LHCN-M2 (cell line): ENCODE results near the gene MBNL1. TPM values are rescaled to one million over a fixed set of nuclear protein-coding genes. Genes with fewer than 3 reads are reported as not detected.

Experiments
- DNase-seq: peaks from one replicate; pipeline ENCODE4 v3.0.0-alpha.2; 2012; ENCODE audit warnings: low read depth
- polyA plus RNA-seq: library from polyadenylated mRNA; unstranded; fragments of >200 nt; gene quantifications from one replicate; pipeline ENCODE4 v1.2.1, GENCODE V29; 2012; ENCODE audit warnings: missing spikeins
- total RNA-seq: library from RNA; depleted of rRNA; stranded (reverse); fragments of >200 nt; gene quantifications from 2 replicates; pipeline ENCODE4 v1.2.3, GENCODE V29; 2014; rRNA removed

Gene MBNL1, protein sequence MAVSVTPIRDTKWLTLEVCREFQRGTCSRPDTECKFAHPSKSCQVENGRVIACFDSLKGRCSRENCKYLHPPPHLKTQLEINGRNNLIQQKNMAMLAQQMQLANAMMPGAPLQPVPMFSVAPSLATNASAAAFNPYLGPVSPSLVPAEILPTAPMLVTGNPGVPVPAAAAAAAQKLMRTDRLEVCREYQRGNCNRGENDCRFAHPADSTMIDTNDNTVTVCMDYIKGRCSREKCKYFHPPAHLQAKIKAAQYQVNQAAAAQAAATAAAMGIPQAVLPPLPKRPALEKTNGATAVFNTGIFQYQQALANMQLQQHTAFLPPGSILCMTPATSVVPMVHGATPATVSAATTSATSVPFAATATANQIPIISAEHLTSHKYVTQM
- total RNA-seq = 124 and 149 TPM in 2 replicates
- polyA plus RNA-seq = 25.7 TPM

DNA sequence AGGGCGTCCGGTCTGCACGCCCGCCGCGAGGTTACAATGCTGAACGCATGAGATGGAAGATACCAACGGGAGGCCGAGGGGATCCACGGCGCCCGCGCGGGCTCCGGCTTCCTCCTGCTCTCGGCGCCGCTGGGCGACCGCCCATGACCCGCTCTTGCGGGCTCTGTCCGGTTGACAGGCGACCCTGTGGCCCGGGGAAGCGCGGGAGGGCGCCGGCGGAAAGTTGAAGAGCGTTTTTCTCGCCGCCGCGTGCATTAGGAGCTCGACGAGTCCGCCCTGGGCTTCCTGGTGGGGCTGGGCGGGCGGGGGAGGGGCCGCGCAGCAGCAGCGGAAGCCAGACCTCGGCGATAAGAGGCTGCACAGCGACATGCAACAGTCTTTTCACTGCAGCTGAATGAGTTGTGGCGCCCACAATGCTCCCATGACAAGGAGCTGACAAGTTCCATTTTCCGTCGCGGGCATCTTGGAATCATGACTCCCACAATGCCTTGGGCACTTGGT lies at the start of gene MBNL1:
MBNL1 (plus strand) TSS at position 375 of the 501 bp plus-strand sequence. CDS start 31,265 bp downstream, outside the sequence.
- peak; percentile 75 for DNase-seq

DNA sequence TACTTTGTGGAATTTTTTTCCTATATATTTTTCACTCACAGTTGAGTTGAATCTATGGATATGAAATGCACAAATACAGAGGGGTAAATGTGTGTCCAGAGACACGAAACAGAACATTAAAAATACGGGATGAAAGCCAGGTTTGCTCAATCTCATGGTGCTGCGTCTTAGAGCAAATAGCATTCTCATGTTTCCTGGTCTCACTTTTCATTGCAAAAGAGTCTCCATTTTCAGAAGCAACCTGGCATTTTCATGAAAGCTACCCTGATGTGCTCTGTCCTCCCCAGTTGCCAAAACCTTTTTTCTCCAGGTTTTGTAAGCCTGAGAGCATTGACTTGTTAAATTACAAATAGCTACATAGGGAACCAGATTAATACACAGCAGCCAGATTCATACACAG lies 49.5 kb upstream of the MBNL1 start:
- DNase-seq = no peak

DNA sequence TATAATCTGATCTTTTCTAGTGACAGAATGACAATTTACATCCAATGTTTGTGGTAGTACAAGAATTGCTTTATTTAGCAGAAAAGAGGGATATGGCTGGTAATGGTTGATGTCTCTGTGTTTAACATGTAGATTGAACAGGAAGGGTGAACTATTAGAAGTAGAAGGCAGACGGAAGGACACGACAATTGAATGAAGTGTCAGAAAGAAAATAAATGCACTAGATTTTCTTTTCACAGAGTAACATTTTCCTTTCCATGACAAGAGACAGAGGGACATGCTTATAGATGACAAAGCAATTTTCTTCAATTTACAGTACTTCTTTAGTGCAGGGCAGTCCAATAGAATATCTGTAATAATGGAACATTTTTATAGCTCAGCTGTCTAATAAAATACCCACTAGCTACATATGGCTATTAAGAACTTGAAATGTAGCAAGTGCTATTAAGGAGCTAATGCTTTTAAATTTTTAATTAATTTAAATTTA lies 48.9 kb upstream of the MBNL1 start:
- DNase-seq = no peak

DNA sequence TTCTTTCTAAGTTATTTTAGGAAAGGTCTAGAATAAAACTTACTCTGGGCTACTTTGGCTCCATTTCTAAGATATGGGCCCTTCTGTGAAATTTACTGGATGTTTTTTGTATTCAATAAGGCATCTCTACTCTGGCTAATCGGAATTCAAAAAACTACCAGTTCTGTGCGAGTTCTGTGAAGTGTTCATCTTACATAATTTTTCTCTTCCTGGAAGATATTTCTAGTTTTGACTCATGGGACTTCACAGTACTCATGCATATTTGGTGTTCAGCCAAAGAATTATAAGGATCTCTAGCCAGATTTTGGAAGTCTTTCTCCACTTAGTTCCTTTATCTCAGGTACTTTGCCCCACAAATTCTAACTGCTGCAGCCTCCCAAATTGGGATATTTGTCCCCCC lies 46.4 kb upstream of the MBNL1 start:
- DNase-seq = peak; percentile 68

DNA sequence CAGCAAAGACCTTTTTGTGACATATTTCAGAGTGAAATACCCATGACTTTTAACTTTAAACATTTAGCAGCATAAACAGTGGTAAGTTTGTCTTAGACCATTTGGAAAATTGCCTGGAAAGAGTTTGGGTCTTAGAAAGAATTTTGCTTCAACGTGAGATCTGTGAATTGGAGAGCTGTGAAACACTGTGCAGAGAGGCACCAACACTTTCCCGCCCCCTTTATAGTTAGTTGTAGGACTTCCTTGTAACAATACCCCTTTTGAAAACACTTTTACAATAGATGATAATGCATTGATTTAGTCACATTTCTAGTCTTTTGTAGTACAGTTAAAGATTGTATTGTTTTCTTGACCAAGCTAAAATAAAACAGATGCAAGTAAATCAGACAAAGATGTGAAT lies 43.5 kb upstream of the MBNL1 start:
- DNase-seq = no peak

DNA sequence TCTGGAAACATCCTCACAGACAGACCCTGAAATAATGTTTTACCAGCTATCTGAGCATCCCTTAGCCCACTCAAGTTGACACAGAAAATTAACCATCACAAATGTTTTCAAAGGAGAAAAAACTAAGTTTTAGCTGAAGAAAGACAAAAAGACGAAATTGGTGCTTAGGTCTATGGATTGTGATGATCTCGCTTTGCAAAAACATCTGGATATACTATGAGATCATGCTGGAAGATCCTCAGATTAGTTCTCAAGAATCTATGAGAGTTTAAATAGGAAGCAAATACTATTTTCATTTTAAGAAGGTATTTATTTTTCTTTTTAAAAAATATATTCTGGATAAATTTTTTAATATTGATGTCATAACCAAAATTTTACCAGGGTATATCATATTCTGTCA lies 42.6 kb upstream of the MBNL1 start:
- DNase-seq = no peak

DNA sequence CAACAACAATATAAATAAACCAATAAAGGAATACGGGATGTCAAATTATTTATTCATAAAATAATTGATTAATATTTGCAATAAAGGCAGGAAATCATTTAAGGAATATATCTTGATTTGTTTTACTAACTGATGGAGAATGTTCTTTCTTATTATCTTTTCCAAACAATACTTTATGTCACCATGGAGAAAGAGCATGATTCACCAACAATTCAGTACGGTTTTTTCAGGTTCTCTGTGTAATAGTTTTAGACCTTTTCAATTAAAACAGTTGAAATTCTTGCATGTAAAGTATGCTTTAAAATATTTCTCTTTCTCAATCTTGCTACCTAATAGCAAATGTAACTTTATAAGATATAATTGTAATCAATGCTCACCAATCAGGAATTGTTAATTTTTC lies 41.7 kb upstream of the MBNL1 start:
- no peak for DNase-seq

DNA sequence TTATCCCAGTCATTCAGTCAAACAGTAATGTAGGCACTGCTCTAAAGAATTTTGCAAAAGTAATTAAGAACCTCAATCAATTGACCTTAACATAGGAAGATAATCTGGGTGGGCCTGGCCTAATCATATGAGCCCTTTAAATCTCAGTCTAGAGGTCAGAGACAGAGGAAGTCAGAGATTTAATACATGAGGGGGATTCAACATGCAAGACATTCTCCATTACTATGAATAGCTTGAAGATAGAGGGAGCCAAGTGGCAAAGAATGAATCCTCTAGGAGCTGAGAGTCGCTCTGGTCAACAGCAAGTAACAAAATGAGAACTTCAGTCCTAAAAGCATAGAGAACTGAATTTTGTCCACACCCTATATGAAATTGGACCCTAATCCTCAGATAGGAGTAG lies 39.0 kb upstream of the MBNL1 start:
- no peak for DNase-seq

DNA sequence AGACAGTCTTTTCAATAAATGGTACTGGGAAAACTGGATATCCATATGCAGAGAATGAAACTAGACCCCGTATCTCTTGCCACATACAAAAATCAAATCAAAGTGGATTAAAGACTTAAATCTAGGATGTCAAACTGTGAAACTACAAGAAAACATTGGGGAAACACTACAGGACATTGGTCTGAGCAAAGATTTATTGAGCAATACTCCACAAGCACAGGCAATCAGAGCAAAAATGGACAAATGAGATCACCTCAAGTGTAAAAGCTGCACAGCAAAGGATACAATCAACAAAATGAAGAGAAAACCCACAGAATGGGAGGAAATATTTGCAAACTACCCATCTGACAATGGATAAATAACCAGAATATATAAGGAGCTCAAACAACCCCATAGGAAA lies 38.4 kb upstream of the MBNL1 start:
- no peak for DNase-seq

DNA sequence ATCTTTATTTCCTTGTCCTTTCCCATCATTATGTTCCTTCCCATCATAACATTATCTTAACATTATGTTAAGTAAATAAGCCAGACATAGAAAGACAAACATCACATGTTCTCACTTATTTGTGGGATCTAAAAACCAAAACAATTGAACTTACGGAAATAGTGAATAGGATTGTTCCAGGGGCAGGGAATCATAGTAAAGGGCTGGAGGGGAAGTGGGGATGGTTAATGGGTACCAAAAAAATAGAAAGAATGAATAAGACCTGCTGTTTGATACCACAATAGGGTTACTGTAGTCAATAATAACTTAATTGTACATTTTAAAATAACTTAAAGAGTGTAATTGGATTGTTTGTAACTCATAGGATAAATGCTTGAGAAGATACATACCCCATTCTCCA lies 36.7 kb upstream of the MBNL1 start:
- DNase-seq = no peak

DNA sequence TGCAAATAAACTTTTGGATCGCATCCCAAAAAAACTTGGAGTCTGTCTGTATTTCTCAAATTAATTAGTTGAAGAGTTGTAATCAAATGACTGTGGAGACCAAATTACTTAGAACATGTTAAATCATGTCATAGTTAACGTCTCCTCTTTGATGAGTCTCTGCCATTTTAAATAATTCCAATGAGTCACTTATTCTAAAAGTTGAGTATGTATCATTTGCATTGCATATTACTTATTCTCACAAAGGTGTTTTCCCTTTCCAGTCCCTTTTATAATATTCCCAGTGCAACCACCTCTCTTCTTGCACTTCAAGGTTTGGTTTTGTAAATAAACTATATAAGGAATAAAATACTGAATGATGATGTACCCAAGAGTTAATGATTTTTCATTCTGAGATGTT lies 36.0 kb upstream of the MBNL1 start:
- no peak for DNase-seq

DNA sequence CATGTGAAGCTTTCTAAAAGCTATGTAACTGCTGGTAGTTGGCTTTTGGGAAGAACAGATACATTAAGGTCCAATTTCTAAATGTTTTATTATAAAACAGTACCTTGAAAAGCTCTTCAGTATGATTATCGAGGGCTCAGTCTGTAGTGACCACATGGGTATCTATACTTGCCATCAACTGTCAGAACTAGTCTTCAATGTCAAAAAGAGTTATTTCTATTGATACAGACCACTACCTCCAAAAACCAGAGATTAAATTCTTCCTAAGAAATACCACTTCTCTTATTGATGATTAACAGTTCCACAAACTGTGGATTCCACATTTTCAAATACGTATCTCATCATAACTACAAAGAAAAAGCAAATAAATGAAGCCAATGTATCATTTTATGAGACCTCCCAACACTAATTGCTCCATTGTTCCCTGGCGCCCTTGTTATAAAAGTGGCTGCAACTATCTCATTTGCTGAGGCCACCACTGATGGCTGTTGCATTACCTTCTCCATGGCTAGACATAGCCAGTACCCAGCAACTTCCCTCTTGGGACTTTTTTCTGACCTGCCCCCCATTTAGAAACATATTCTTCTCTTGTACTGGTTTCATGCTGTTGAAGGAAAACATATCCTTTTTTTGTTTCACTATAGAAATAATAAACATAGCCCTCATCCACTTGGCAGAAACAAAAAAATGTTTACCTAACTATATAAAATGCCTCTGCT lies 33.9 kb upstream of the MBNL1 start:
- no peak for DNase-seq

DNA sequence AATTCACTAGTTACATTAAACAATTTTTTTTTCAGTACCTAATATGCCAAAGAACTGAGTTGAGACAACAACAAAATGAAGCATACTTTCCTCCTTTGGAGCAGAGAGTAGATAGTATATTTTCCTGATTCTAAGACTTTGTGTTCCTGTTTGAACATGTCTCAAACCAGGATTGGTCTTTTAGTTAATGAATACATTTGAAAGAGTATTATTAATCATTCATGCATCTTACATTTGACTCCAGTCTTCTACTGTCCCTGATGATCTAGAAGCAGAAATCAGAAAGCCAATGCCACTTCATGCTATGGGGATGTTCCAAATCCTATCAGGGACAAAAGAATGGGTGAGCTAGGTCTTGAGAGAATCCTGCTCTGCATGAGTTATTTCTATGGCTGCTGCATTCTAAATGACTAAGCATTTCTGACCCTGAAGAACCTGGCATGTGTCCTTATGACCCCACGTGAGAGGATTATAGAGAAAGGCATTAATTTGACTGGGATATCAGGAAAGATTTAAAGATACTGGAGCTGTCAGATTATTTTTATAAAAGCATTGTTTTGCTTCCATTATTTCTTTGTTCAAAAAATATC lies 32.9 kb upstream of the MBNL1 start:
- peak; percentile 70 for DNase-seq

DNA sequence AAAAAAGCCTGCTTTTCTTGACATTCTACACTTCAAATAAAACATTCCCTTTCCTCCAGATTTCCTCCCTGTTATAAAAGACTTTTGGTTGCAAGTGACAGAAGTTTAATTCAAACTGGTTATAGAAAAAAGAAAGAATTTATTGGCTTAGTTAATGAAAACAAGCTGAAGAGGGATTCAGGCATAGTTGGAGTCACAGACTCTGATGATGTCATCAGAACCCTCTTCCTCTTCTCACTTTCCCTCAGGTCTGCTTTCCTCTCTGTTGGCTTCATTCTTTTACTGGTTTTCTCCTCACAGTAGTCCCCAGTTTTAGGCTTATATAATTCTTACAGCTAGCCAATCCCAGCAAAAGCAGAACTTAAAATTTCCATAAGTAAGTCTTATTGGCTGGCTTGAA lies 32.0 kb upstream of the MBNL1 start:
- no peak for DNase-seq

DNA sequence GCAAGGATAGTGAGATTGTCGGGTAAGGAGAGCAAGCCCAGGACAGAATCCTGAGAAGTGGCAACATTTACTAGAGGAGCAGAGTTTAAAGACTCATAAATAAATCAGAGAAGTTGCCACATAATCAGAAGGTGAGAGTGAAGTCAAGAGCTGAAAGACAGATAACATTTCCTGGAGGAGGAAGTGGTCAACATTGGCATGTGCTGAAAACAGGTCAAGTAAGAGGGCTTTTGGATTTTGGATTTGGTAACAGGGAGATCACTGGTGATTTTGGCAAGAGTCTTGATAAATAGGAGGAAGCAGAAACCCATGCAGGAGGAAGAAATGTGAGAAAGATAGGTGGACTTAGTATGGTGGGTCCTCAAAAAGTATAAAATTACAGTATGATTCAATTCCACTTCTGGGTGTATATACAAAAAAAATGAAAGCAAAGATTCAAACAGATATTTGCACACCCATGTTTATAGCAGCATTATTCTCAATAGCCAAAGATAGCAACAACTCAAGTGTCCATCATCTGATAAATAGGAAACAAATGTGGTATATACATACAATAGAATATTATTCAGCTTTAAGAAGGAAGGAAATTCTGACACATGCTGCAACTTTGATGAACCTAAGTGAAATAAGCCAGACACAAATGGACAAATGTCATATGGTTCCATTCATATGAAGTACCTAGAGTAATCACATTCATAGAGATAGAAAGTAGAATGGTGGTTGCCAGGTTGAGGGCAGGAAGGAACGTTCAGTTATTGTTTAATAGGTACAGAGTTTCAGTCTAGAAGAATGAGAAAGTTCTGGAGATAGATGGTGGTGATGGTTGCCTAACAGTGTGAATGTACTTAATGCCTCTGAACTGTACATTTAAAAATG lies 27.3 kb upstream of the MBNL1 start:
- DNase-seq = no peak

DNA sequence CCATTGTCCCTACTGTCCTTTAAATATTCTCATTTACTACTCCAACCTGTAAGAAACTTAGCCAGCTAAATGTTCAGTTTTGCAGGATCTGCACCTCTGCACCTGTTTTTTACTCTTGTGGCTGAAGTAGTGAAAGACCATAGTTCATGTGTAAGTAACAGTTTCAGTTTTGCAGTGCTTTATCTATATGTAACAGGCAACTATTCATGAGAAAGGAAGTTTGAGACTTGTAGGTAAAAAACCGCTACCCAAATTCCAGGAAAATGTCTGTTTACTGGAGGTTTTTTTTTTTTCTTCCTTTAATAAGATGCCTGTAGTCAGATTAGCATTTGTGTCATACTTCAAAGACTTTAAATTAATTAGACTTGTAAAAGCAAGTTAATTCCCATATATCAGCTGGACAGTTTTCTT lies 25.4 kb upstream of the MBNL1 start:
- DNase-seq = no peak

DNA sequence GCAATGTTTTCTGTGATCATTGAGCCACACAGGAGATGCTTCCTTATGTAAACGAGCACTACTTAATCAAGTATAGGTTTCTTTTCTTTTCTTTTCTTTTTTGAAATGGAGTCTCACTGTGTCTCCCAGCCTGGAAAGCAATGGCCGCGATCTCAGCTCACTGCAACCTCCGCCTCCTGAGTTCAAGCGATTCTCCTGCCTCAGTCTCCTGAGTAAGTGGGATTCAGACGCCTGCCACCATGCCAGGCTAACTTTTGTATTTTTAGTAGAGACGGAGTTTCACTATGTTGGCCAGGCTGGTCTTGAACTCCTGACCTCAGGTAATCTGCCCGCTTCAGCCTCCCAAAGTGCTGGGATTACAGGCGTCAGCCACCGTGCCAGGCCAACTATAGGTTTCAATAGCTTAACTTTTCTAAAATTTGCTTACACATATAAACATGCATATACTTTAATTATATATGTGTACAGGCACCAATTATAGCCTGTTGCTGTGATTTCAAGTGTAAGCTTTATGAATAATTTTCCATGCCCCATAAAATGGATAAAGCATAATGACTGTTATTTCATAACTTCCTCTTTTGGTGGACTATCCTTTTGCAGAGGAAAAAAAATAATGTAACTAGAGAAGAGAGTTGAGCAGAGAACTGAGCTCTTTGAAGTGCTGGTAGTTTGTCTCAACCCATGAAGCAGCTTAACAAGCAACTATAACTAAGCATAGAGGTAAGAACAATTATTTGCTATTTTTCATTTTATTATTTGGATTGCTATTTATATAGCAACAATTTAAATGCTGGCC lies 24.8 kb upstream of the MBNL1 start:
- no peak for DNase-seq

DNA sequence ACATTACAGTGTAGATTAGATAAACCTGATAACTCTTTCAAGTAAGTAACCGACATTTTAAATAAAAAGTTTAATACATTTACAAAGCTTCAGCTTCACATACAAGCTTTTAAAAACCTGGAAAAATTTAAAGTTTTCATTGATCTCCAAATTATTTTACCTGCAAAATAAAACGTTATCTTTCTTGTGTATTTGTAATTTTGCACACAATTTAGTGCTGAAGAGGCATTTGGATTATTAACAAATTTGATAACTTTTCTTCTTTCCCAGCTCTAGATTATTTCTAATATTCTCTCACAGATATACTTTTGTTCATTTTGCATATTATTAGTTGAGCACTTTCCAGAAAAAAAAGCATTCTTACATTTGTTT lies 24.2 kb upstream of the MBNL1 start:
- DNase-seq = no peak

DNA sequence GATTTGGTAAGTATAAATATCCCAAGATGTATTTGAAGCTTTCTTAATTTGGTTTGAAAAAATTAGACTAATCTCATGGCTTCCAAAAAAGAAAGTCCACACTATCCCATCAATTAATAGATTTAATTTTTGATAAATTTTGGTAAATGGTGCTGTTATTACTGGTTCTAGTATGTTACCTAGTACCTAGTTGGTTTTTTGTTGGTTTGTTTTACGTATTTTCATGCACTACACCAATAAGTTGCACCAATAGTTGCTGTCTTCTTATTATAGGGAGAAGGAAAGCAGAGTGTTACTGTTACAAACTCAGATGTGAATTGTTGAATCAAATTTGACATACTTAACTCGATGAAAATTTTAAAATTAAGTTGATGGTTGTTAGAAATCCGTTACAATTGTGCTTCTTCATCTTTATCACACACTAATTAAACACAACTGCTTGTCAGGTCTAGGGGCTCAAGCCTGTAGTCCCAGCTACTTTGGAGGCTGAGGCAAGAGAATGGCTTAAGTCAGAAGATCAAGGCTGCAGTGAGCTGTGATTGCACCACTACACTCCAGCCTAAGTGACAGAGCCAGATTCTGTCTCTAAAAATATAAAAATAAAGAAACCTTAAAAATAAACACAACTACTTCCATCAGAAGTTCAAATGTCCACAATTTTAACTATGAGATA lies 23.1 kb upstream of the MBNL1 start:
- DNase-seq = no peak

DNA sequence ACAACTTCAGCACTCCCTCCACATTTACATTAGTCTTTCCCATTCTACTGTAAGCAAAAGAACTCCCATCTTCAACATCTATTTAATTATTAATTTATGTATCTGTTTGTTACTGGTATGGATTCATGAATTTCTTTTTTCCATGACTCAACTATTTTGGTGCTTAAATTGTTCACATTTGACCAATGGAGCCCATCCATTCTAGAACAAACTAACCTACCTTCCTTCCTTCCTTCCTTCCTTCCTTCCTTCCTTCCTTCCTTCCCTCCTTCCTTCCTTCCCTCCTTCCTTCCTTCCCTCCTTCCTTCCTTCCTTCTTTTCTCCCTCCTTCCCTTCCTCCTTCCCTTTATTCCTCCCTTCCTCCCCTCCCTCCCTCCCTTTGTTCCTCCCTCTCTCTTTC lies 16.8 kb upstream of the MBNL1 start:
- DNase-seq = no peak
